Activated T-helper 1 cell treated with anti-CD3 and anti-CD28 coated beads, Interleukin-2, amount 50 U/mL, for 16 hours (primary cell): Measurements from ENCODE around the gene TLK2.
"Not testable (repeated sequence)": the region's sequence is repeated elsewhere in the genome, so short reads cannot be mapped to it uniquely, and the experiment has no call there.

ENCODE experiments used
- DNase-seq, 2 donors: peaks; one replicate each; pipeline ENCODE4 v3.0.0-alpha.2; 2020; ENCODE audit warnings: low read depth in 1 of 2, low spot score in 1 of 2

Gene TLK2

GRCh38 chr17:62597920-62598319, 119.3 kb downstream of the TLK2 start:
- no peak for DNase-seq

DNA sequence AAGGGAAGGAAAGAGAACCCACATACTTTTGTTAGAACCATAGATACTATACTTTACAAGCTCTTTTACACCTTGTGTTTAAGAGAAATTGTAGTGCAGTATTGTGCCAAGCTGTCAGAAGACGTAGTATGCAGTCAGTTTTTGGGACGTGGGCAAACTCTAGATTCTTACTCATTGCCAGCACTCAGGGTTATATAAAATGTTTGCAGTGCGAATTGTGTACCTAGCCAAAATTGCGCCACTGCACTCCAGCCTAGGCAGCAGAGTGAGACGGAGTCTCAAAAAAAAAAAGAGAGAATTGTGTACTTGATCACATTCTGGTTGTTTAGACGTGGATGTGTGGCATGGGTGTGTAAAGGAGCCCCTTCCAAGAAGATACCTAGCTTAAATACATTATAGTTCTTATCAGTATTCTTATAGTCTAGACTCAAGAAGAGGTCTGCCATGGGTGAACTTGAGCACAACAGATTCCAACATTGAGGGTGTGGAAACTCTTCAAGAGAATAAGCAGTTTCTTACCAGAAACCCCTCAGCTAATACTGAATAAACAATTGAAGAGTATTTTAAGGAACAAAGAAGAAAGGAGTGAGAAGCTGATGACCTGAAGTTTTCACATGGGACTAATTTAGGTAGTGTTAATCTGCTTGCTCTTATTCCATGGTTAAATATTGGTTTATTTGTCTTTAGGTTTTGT, 121.5 kb downstream of the TLK2 start:
- DNase-seq, result no peak

GRCh38 chr17:62600805-62601204, 122.2 kb downstream of the TLK2 start:
- DNase-seq, result no peak

DNA sequence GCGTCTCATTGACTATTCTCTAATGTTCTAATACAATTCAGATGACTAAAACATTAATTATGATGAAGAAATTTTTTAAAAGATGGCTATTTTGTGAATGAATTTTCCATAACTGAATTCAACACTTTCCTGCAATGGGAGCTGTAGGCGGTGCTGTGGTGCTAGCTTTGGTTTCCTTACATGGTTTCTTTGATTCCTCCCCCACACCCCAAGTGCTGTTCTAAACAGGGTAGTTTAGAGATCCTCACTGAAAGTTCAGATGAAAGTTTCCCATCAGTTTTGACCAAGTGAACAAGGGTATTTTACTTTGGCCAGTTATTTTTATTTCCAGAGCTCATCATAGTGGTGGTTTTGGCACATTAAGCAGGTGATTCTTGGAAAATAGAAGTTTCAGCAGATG, 122.8 kb downstream of the TLK2 start:
- DNase-seq, result no peak

- DNase-seq, result not testable (repeated sequence)
Measured at GRCh38 chr17:62603783-62604182, 125.2 kb downstream of the TLK2 start.

GRCh38 chr17:62605588-62605987, 127.0 kb downstream of the TLK2 start:
- DNase-seq, result no peak

- no peak for DNase-seq
Measured at GRCh38 chr17:62611292-62611691, 132.7 kb downstream of the TLK2 start.

DNA sequence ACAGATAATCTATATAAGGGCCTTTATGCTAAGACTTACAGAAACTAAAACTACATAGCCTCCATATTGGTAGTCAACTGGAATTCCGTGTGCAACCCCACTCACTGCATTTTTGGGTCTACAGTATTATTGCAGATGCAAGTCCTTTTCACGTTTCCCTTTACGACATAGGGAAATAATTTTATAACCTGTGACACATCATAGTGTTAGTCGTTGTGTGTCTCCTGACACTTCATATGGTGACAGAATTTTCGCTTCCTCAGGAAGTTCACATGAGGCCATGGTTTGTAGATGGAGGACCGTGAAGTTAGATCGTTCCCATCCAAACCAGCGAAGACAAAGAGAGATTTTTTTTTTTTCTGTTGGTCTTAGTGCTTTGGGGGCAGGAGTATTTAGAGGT, 133.1 kb downstream of the TLK2 start:
- no peak for DNase-seq

- not testable (repeated sequence) for DNase-seq
Measured at GRCh38 chr17:62612289-62612688, 133.7 kb downstream of the TLK2 start.

DNA sequence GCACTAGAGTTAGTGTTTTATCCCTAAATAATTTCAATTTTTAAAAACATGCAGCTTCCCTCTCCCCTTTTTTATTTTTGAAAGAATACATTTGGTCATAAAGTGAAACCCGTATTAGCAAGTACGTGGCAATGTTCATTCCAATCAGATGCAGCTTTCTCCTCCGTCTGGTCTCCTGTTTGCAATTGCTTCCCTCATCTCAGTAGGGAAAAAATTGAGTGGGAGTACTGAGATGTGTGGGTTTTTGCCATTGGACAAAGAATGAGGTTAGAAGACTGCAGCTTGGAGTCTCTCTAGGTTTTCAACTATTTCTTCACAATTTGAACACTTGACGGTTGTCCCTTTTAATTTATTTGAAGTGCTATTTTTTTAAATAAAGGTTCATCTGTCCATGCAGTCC, 134.5 kb downstream of the TLK2 start:
- DNase-seq, result not testable (repeated sequence)

DNA sequence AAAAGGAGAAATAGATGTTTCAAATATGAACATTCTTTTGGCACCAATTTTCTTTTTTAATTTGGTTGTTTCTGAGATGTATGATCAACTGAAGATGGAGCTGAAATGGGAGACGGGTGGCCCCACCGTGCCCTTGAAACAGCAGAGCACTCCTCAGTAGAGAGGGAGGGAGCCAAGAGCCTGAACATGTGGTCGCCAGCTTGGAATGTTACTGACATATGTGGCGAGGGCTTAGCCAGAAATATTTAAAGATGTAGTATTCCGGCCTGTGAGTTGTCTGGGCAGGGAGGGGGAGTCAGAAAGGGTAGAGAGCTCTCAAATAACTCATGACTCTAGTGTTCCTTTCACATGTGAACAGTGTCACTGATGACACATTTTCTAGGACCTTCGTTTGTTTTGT, 135.5 kb downstream of the TLK2 start:
- no peak for DNase-seq

DNA sequence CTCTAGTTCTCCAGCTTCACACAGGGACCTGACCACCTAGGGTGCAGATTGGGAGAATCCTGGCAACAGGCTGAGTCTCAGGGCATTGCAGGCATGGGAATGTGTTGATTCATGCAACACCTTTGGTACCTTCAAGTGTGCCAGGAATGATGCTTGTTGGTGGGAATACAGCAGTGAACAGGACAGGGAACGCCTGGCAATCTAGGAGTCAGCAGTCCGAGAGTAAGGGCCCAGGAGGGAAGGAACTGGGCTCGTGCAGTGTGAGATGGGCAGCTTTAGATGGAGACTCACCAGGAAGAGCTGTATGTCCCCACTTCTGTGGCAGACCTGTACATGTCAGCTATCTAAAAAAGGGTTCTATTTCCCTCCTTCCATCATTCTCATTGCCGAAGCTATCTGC, 136.9 kb downstream of the TLK2 start:
- no peak for DNase-seq

GRCh38 chr17:62616993-62617893, 138.6 kb downstream of the TLK2 start:
- no peak for DNase-seq

DNA sequence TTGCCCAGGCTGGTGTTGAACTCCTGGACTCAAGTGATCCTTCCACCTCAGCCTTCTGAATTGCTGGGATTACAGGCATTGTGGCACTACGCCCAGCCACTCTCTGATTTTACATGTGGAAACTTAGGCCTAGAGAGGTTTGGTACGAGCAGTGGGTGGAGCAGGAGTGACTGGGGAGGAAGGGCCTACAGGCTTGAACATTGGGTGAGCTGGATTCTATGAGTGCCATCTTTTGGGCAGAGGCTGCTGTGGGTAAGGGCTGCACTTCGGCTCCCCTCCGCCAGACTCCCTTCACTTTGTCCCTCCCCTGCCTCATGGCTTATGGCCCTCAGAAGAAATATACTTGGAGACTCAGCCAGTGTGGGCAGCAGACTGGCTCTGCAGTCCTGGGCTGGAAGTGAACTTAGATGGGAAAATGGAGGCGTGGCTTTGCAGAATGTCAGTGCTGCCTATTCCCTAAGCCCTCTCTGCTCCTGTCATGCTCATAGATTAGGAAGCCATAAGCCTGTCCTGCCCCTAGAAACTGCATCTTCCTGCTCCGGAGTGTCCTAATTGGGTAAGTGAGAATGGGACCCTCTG, 139.4 kb downstream of the TLK2 start:
- no peak for DNase-seq

- no peak for DNase-seq
Measured at GRCh38 chr17:62618647-62619416, 140.2 kb downstream of the TLK2 start.

DNA sequence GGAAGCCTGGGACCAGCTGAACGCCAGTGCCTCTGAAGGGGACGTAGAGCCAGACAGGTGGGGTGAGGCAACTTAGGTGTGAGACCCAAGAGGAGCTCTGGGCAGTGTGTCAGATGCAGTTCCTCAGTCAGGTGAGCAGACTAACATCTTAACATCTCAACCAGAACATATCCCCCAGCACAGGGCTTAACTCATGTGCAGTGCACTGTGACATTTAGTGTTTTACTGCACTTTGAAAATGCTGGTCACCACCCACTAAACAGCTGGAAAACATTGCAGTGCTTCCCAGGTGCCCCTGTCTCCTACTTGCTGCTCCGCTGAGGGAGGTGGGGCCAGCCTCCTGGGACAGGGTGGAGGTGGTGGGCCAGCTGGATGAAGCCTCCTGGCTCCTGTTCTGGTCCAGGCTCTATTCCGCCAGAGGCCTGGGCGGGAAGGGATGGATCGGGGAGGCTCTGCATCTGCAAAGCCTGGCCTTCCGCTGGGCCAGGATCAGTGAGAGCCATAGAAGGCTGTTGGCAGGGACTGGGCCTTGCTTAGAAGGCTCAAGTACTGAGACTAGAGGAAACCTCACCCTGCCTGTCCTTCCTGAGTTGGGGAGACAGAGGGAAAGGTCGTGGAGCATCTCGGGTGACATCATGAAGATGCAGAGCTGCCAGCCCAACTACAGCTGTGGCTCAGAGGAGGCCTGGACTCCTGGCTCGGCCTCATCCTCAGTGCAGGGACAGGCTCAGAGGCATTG, 141.0 kb downstream of the TLK2 start:
- no peak for DNase-seq

DNA sequence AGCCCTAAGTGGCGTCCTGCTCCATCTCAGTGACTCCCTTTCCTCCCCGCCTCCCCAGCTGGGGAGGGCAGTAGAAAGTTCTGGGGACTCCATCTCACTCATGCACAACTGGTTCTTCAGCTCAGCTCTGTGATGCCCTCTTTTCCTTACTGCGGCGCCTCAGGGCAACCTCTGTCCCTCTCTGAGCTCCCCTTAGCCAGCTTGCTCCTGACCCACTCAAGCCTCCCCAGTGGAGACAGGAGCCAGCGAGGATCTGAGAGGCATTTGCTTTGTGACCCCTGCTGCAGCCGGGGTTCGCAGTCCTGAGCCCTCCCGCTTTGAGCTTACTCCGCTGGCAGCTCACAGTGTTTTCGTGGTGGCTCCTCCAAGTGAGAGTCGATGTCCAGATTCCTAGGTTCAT, 142.6 kb downstream of the TLK2 start:
- DNase-seq, result no peak

DNA sequence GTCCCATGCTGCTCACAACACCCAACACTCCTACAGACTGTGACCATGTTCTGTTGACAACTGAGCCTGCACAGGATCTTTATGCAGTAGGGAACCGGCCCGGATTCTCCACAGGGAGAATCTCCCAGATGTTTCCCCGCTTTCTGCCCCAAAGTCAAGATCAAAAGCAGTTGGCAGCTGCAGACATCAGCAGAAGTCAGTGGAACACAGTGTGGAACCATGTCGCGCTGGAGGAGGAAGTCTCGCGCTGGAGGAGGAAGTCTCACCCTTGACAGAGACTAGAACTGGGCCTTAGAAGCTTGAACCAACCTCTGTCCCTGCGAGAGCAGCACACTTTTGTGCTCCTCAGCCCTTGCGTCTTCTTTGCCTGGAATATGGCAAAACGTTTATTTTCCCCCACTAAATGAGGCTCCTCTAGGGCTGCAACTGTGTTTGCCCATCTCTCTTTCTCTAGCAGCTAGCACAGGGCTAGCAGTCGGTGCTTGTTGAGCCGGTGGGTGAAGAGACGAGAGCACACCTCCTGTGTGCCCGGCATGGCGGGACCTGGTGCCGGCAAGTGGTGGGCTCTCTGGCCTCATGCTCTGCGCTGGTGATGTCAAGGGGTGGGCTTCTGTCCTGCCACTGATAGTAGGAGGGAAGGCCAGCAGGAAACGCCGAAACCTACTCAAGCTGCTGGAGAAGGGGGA, 146.7 kb downstream of the TLK2 start:
- no peak for DNase-seq

DNA sequence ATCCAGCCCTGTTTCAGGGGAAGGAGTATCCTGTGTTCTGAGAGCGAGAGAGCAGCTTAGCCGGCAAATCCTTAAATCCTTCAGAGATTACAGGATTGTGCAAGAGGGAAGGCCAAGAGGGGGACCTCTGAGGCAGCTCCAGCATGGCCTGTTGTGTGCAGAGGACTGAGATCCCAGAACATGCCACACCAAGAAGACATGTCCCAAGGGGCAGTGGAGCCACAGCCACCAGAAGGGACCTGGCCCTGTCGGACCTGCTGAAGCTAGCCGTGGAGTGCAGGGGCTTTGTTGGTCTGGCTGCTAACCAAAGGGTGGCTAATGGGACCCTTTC, 147.2 kb downstream of the TLK2 start:
- DNase-seq, result no peak

DNA sequence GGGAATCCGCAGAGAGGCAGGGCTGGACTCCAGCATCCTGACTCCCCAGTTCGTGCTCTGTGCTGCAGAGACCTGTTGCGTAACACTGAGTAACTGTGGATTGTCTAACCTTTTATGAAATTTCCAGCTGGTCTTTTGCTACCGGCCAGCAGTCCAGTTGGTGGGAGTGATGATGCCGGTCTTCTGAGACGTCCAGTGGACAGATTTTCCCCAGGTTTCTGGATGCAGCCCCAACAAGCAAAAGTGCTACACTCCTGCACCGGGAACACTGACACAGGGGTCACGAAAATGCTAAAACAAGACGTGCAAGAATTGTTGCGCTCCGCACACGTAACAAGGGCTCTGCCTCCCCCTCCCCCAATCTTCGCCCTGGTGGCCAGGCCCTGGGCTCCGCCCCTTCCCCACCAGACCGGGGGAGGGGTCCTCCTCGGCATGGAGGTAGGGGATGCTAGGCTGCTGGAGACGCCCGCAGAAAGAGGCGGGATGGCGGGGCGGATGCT, 148.1 kb downstream of the TLK2 start:
- no peak for DNase-seq
